ENCODE results near the gene GULP1.

Gene GULP1

DNA sequence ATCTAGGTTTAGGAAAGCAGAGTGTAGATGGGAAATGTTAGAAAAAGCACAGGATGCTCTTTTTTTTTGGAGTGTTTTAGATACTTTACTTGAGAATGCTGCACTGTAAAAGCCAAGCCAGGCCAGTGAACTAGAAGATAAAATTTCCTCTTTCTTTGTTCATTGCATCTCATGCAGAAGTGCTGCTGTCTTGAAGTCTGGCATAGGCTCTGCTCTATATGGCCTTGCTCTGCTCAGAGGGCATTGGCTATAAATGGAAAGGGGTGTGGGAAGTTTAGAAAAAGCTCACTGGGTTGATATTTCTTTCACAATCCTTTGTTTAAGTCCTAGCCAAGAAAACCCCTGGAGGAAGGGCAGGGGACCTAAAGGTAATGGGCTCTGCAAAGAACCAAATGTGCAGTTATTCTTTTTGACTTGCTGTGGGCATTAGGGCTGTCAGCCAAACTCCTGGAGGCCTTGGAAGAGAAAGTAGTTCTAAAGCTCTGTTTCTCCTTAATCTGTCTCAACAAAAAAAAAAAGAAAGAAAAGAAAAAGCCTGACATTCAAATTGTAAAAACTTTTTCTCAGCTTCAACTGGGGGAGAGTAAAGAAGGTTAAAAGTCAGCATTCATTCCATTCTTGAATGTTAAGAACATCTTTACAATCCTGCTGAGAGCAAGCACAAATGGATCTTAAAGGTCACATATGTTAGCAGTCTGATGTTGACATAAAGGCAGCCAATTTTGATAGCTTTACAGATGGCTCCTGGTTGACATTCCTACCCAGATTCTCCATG, 338.3 kb downstream of the GULP1 start:
- no peak for DNase-seq (ENCODE audit: low read depth in 3 of 3, low spot score in 1 of 3)

DNA sequence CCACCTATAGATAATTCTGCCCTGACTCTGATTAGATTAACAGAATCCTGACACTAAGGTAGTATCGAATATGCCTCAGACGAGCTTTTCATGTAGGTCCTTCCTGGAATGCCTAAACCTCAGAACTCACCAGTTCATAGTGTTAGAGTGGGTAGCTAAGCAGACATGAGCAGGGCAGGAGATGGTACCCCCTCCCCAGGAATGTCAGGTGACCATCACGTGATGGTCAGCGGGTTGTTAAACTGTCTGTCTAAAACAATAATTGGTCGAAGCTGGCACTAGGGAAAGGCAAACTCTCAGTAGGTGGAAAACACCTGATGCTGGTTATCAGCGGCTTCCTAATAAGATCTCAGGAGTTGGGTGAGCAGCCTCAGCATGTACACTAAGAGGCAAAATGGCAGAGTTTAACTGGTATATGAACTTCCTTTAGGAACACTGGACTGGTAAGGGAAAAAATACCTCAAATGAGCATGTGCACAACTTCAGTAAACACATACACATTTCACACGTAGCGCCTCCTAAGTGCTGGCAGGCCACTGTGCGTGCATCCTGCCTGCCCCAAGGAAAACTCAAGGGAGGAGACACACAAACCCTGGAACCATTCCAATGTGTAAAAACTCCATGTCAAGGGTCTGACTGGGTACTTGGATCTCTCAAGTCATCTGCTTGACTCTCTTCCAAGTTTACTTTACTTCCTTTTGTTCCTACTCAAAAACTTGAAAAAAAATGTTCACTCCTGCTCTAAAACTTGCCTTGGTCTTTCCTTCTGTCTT, 339.5 kb downstream of the GULP1 start:
- no peak for DNase-seq (ENCODE audit: low read depth in 3 of 3, low spot score in 1 of 3)

DNA sequence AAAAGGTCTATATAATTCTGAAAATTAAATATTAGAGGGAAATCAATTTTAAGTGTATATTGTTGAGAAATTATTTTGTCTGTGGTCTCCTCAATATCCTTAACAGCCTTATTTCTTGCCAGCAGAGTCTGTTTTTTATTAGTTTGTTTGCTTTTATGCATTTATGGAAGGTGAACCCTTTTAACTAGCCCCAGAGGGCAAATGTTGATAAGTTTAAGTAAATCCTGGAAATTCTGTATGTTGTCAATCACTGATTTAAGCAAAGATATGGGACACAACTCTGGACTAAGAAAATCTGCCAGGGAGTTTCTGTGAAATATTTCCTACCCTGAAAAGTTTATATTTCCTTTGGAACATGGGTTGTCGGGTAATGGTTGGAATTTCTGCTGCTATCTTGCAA, 343.0 kb downstream of the GULP1 start:
- no peak for DNase-seq (ENCODE audit: low read depth in 3 of 3, low spot score in 1 of 3)

Measured in stimulated activated CD4-positive, alpha-beta T cell treated with anti-CD3 and anti-CD28 coated beads, TNF-alpha, amount 100 ng/mL, for 1 hour (primary cell).